Liver (tissue), 9 donors: ENCODE results near the gene RPH3AL. TPM values are rescaled to one million over a fixed set of nuclear protein-coding genes. Genes with fewer than 3 reads are reported as not detected.
A peak's percentile ranks its signal among the peaks of the same experiment; 100 is the strongest.

Experiments
- DNase-seq: peaks from one replicate; pipeline ENCODE4 v3.0.0-alpha.2; 2017; ENCODE audit warnings: low spot score
- H3K27ac ChIP-seq, 2 donors: one replicate each; pipeline ENCODE4 v1.7.0; 2013; ENCODE audit warnings: inconsistent platforms in 2 of 2, low read length in 2 of 2, control low read depth in 1 of 2, low read depth in 1 of 2, mild to moderate bottlenecking in 1 of 2
- H3K27me3 ChIP-seq, 4 donors: one replicate each; pipeline versions ENCODE4 v1.6.1 to v1.7.0; 2013; ENCODE audit warnings: low read length in 3 of 4, inconsistent platforms in 1 of 4, mild to moderate bottlenecking in 1 of 4, moderate library complexity in 1 of 4; ENCODE audit not compliant: control insufficient read depth in 4 of 4, insufficient read depth in 4 of 4
- H3K36me3 ChIP-seq, 4 donors: one replicate each; pipeline versions ENCODE4 v1.6.1 to v1.7.0; 2013; ENCODE audit warnings: low read length in 3 of 4, mild to moderate bottlenecking in 3 of 4, low read depth in 1 of 4, moderate library complexity in 1 of 4; ENCODE audit not compliant: control insufficient read depth in 4 of 4, insufficient read depth in 3 of 4
- H3K4me1 ChIP-seq, 4 donors: one replicate each; pipeline versions ENCODE4 v1.6.1 to v1.7.0; 2013; ENCODE audit warnings: low read length in 3 of 4, mild to moderate bottlenecking in 3 of 4, moderate library complexity in 1 of 4; ENCODE audit not compliant: control insufficient read depth in 4 of 4, insufficient read depth in 4 of 4
- H3K4me3 ChIP-seq, 3 donors: one replicate each; pipeline versions ENCODE4 v1.6.1 to v1.7.0; 2013; ENCODE audit warnings: low read length in 3 of 3, control low read depth in 1 of 3, low read depth in 1 of 3, mild to moderate bottlenecking in 1 of 3
- H3K9ac ChIP-seq, 2 donors: one replicate each; pipeline ENCODE4 v1.7.0; 2013; ENCODE audit warnings: low read length in 2 of 2, mild to moderate bottlenecking in 2 of 2, moderate library complexity in 2 of 2, control low read depth in 1 of 2, low read depth in 1 of 2
- H3K9me3 ChIP-seq, 4 donors: one replicate each; pipeline versions ENCODE4 v1.6.1 to v1.7.0; 2013; ENCODE audit warnings: low read length in 3 of 4; ENCODE audit not compliant: control insufficient read depth in 4 of 4
- ATF3 ChIP-seq: IDR thresholded peaks from 2 replicates; pipeline ENCODE4 v1.6.1; 2016; ENCODE audit warnings: antibody characterized with exemption
- EGR1 ChIP-seq, 2 donors: IDR thresholded peaks; 2 replicates each; pipeline ENCODE4 v1.6.1; 2016 to 2018; ENCODE audit warnings: antibody characterized with exemption in 2 of 2, low read depth in 2 of 2
- FOXA1 ChIP-seq: IDR thresholded peaks from 2 replicates; pipeline ENCODE4 v1.6.1; 2016; ENCODE audit warnings: antibody characterized with exemption
- FOXA2 ChIP-seq: IDR thresholded peaks from 2 replicates; pipeline ENCODE4 v1.6.1; 2016; ENCODE audit warnings: antibody characterized with exemption
- GABPA ChIP-seq, 2 donors: IDR thresholded peaks in 1 of 2; conservative IDR thresholded peaks in 1 of 2; 2 replicates each; pipeline ENCODE4 v1.6.1; 2016; ENCODE audit warnings: antibody characterized with exemption in 2 of 2, mild to moderate bottlenecking in 1 of 2, moderate library complexity in 1 of 2
- HNF4A ChIP-seq, 2 donors: conservative IDR thresholded peaks; 2 replicates each; pipeline ENCODE4 v1.6.1; 2016; ENCODE audit warnings: antibody characterized with exemption in 2 of 2, mild to moderate bottlenecking in 2 of 2
- HNF4G ChIP-seq: IDR thresholded peaks from 2 replicates; pipeline ENCODE4 v1.6.1; 2016; ENCODE audit warnings: antibody characterized with exemption
- JUND ChIP-seq, 2 donors: IDR thresholded peaks; 2 replicates each; pipeline ENCODE4 v1.6.1; 2016; ENCODE audit warnings: antibody characterized with exemption in 2 of 2
- NR2F2 ChIP-seq: IDR thresholded peaks from 2 replicates; pipeline ENCODE4 v1.6.1; 2016; ENCODE audit warnings: antibody characterized with exemption
- RAD21 ChIP-seq, 2 donors: IDR thresholded peaks; 2 replicates each; pipeline ENCODE4 v1.6.1; 2016; ENCODE audit warnings: antibody characterized with exemption in 2 of 2, mild to moderate bottlenecking in 2 of 2
- RXRA ChIP-seq, 2 donors: IDR thresholded peaks; 2 replicates each; pipeline ENCODE4 v1.6.1; 2017 to 2018; ENCODE audit warnings: antibody characterized with exemption in 2 of 2, mild to moderate bottlenecking in 1 of 2
- SP1 ChIP-seq: IDR thresholded peaks from 2 replicates; pipeline ENCODE4 v1.6.1; 2018; ENCODE audit warnings: antibody characterized with exemption, mild to moderate bottlenecking
- TAF1 ChIP-seq: conservative IDR thresholded peaks from 2 replicates; pipeline ENCODE4 v1.6.1; 2016; ENCODE audit warnings: antibody characterized with exemption, mild to moderate bottlenecking
- YY1 ChIP-seq: IDR thresholded peaks from 2 replicates; pipeline ENCODE4 v1.6.1; 2016; ENCODE audit warnings: antibody characterized with exemption, mild to moderate bottlenecking
- WGBS: extraction: QIAGEN DNeasy Blood & Tissue Kit; methylation state at CpG from one replicate; pipeline ENCODE4 v1.1.7; 2013; 5-methylcytosine and 5-hydroxymethylcytosine counted together
- polyA plus RNA-seq, 2 donors: library from polyadenylated mRNA; stranded (reverse) in 1 of 2; unstranded in 1 of 2; fragments of 200-250 nt in 1 of 2; fragments of >200 nt in 1 of 2; fragmentation: Nextera tagmentation in 1 of 2; extraction: Ambion mirVana in 1 of 2; gene quantifications; one replicate each; pipeline versions ENCODE4 v1.2.1 to v1.2.3, GENCODE V29; 2013 to 2015
- total RNA-seq, 2 donors: library from RNA; depleted of rRNA; stranded (reverse); fragments of >200 nt; gene quantifications; one replicate each; pipeline ENCODE4 v1.2.3, GENCODE V29; 2014
- TF ChIP-seq, protein P1 (sequence below): fragments of 150-350 bp; IDR thresholded peaks from 2 replicates; pipeline ENCODE4 v1.5.1; 2017; ENCODE audit warnings: improper control_type of control experiment, low read depth, low read length; ENCODE audit not compliant: missing input control
- TF ChIP-seq, protein P2 (sequence below): IDR thresholded peaks from 2 replicates; pipeline ENCODE4 v1.6.1; 2016; ENCODE audit warnings: antibody characterized with exemption
- TF ChIP-seq, protein P3 (sequence below): IDR thresholded peaks from 2 replicates; pipeline ENCODE4 v1.6.1; 2016; ENCODE audit warnings: antibody characterized with exemption
- donor health status: healthy.
- donor health status: healthy.
- donor health status: healthy.
- donor health status: healthy.
- donor health status: healthy.

Gene RPH3AL
- total and polyA plus RNA-seq, 4 donors = 8.5 to 52.5 (median 13.9) TPM

- peak overlapping the region in 1 of 3 donors; percentile 1 for H3K4me3 ChIP-seq
- peaks cover 8 to 14% (median 10%) of the 10 kb centered on the region in 4 donors for H3K4me1 ChIP-seq
- 79% methylated on average over 34 of the region's 34 CpGs for WGBS
- no peaks in the 10 kb centered on the region for H3K27me3 ChIP-seq
- no peak for TF ChIP-seq GABPA (IDR thresholded peaks at IDR 0.05 in 1 of 2, conservative IDR thresholded peaks at IDR 0.05 in 1 of 2)
- no peak for TF ChIP-seq HNF4A (conservative IDR thresholded peaks at IDR 0.05)
- TF ChIP-seq NR2F2 = no peak
- TF ChIP-seq FOXA2 = no peak
- TF ChIP-seq, protein P1, sequence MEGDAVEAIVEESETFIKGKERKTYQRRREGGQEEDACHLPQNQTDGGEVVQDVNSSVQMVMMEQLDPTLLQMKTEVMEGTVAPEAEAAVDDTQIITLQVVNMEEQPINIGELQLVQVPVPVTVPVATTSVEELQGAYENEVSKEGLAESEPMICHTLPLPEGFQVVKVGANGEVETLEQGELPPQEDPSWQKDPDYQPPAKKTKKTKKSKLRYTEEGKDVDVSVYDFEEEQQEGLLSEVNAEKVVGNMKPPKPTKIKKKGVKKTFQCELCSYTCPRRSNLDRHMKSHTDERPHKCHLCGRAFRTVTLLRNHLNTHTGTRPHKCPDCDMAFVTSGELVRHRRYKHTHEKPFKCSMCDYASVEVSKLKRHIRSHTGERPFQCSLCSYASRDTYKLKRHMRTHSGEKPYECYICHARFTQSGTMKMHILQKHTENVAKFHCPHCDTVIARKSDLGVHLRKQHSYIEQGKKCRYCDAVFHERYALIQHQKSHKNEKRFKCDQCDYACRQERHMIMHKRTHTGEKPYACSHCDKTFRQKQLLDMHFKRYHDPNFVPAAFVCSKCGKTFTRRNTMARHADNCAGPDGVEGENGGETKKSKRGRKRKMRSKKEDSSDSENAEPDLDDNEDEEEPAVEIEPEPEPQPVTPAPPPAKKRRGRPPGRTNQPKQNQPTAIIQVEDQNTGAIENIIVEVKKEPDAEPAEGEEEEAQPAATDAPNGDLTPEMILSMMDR = no peak
- no peak for TF ChIP-seq EGR1 (IDR thresholded peaks at IDR 0.05; ENCODE audit: low read depth in 2 of 2)
- H3K9me3 ChIP-seq = no peaks in the 10 kb centered on the region
- peaks cover 0 to 4% (median 1%) of the 10 kb centered on the region in 4 donors for H3K36me3 ChIP-seq
- peak overlapping the region; percentile 13 to 63 for H3K27ac ChIP-seq
- no peak for DNase-seq
- peak overlapping the region in 1 of 2 donors; percentile 58 for H3K9ac ChIP-seq
Measured at GRCh38 chr17:332558-333322, 19.9 kb downstream of the RPH3AL start.

GRCh38 chr17:332023-332422 lies 20.6 kb downstream of the RPH3AL start:
- Histone ChIP-seq H3K36me3 (peaks cover 0 to 10% (median 1%) of the 10 kb centered on the region in 4 donors), H3K4me3 (peak overlapping the region in 1 of 3 donors; percentile 15), H3K27ac (peak overlapping the region; percentile 44 to 45), H3K9ac (peak overlapping the region in 1 of 2 donors; percentile 20), H3K27me3 (no peaks in the 10 kb centered on the region), H3K4me1 (peaks cover 8 to 10% (median 9%) of the 10 kb centered on the region in 4 donors), H3K9me3 (no peaks in the 10 kb centered on the region)
- no peak for DNase-seq
- no peak for TF ChIP-seq SP1
- TF ChIP-seq, protein P1 = no peak
- TF ChIP-seq YY1 = no peak
- TF ChIP-seq EGR1 (IDR thresholded peaks at IDR 0.05; ENCODE audit: low read depth in 2 of 2) = no peak
- TF ChIP-seq HNF4A (conservative IDR thresholded peaks at IDR 0.05) = no peak
- TF ChIP-seq, protein P2, sequence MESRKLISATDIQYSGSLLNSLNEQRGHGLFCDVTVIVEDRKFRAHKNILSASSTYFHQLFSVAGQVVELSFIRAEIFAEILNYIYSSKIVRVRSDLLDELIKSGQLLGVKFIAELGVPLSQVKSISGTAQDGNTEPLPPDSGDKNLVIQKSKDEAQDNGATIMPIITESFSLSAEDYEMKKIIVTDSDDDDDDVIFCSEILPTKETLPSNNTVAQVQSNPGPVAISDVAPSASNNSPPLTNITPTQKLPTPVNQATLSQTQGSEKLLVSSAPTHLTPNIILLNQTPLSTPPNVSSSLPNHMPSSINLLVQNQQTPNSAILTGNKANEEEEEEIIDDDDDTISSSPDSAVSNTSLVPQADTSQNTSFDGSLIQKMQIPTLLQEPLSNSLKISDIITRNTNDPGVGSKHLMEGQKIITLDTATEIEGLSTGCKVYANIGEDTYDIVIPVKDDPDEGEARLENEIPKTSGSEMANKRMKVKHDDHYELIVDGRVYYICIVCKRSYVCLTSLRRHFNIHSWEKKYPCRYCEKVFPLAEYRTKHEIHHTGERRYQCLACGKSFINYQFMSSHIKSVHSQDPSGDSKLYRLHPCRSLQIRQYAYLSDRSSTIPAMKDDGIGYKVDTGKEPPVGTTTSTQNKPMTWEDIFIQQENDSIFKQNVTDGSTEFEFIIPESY = no peak
- TF ChIP-seq HNF4G = no peak
- TF ChIP-seq ATF3 = no peak
- no peak for TF ChIP-seq RXRA (IDR thresholded peaks at IDR 0.05)
- no peak for TF ChIP-seq GABPA (IDR thresholded peaks at IDR 0.05 in 1 of 2, conservative IDR thresholded peaks at IDR 0.05 in 1 of 2)
- no peak for TF ChIP-seq JUND (IDR thresholded peaks at IDR 0.05)
- TF ChIP-seq, protein P3, sequence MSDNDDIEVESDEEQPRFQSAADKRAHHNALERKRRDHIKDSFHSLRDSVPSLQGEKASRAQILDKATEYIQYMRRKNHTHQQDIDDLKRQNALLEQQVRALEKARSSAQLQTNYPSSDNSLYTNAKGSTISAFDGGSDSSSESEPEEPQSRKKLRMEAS = no peak
- no peak for TF ChIP-seq FOXA1
- no peak for TF ChIP-seq TAF1
- TF ChIP-seq NR2F2 = no peak
- no peak for TF ChIP-seq FOXA2
- no peak for TF ChIP-seq RAD21 (IDR thresholded peaks at IDR 0.05)
- WGBS = 88% methylated on average over 11 of the region's 11 CpGs
